Measurements from ENCODE around the gene RAB11FIP4.

GRCh38 chr17:31550389-31551056 lies 159.0 kb downstream of the RAB11FIP4 start:
- TF ChIP-seq CTCF (IDR thresholded peaks at IDR 0.05; ENCODE audit: low read depth, low read length) (no peak), MYC (IDR thresholded peaks at IDR 0.05; ENCODE audit: low read depth, low read length) (no peak), POLR2A (IDR thresholded peaks at IDR 0.05; ENCODE audit: extremely low read depth, insufficient read length) (no peak)

Measured in NB4 (cell line).